VCaP (cell line): ENCODE results near the gene AP5Z1.

Experiments used
- H3K27ac ChIP-seq: fragments of 450-650 bp; 2 replicates; pipeline ENCODE4 v1.5.1; 2017
- CTCF ChIP-seq: fragments of 450-650 bp; conservative IDR thresholded peaks from 2 replicates; pipeline ENCODE4 v1.5.1; 2017; ENCODE audit warnings: mild to moderate bottlenecking, moderate library complexity

Gene AP5Z1

GRCh38 chr7:4838626-4839334, 63.4 kb downstream of the AP5Z1 start:
- TF ChIP-seq CTCF, result no peak

DNA sequence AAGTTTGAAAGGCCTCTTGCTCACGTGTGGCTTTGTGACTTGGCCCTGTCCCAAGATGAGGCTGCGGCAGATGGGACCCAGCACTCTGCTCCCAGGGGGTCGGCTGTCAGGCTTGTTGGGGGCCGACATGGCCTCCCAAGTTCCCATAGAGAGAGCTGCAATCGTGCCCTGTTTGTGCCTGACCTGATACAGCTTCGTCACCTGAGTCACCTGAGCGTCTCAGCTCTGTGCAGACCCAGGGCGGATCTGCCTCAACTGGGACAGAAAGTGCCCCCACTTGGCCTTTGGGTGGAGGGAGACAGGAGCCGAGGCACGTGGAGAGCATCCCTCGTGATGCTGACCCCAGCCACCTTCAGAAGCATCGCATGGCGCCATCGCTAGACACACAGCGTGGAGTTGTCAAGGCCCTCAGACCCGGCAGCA, 64.7 kb downstream of the AP5Z1 start:
- no peak for TF ChIP-seq CTCF
- no peak overlapping the region for H3K27ac ChIP-seq

More at GRCh38 chr7:4838626-4839334, 63.4 kb downstream of the AP5Z1 start:
- H3K27ac ChIP-seq, result no peak overlapping the region
